ENCODE results near the gene LYG1.

- TF ChIP-seq CTCF (IDR thresholded peaks at IDR 0.05) (peak; percentile 28 to 63 (median 46)), POLR2A (IDR thresholded peaks at IDR 0.05) (peak; percentile 51 to 59)
These were observed 36.4 kb upstream of the LYG1 start, which contains the start of gene EIF5B for GRCh38 chr2:99337113-99338028.

All from Peyer's patch (tissue), 4 donors.